ENCODE data around the gene NPHP4.

DNA sequence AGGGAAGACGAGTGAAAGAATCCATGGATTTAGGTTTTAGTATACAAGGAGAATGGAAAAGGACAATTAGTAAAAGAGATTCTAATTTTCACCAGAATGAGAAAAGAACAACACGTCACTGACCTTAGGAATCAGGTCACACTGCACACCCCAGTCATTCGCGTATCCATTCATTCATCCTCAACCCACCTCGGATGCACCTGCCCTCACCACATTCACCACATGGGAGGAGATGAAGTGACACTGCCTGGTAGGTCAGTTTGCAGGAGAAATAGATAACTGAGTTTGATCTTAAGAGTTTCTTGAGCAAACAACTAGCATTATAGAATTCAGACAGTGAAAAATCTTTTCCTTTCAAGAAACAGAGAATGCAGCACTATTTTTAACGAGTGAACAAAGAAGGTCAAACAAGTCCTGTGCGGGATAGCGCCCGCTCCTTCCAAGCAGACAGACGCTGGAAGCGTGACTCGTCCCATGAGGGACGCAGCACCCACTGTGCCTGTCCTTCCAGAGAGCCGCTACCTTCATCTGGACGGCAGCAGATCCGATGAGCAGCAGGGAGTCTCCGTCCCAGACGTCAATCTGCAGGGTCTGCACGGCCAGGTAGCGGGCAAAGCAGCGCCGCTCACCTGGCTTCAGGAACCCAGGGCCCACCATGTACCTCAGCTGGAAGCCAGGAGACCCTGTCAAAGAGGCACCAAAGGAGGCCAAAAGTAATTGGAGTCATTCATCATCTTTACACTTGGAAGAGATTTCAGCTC lies 101.7 kb downstream of the NPHP4 start:
- TF ChIP-seq POLR2AphosphoS5 (IDR thresholded peaks at IDR 0.05; ENCODE audit: insufficient read depth in 1 of 2, low read depth in 1 of 2) (no peak), POLR2A (IDR thresholded peaks at IDR 0.05) (no peak)
- TF ChIP-seq, protein P1, sequence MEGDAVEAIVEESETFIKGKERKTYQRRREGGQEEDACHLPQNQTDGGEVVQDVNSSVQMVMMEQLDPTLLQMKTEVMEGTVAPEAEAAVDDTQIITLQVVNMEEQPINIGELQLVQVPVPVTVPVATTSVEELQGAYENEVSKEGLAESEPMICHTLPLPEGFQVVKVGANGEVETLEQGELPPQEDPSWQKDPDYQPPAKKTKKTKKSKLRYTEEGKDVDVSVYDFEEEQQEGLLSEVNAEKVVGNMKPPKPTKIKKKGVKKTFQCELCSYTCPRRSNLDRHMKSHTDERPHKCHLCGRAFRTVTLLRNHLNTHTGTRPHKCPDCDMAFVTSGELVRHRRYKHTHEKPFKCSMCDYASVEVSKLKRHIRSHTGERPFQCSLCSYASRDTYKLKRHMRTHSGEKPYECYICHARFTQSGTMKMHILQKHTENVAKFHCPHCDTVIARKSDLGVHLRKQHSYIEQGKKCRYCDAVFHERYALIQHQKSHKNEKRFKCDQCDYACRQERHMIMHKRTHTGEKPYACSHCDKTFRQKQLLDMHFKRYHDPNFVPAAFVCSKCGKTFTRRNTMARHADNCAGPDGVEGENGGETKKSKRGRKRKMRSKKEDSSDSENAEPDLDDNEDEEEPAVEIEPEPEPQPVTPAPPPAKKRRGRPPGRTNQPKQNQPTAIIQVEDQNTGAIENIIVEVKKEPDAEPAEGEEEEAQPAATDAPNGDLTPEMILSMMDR (IDR thresholded peaks at IDR 0.05), result no peak
